GM18502 (cell line): ENCODE data around the gene PTPRJ.

ENCODE experiments used
- ATAC-seq: cut with Tn5 transposase; IDR thresholded peaks from one replicate; pipeline ENCODE4 v1.9.1; 2021; ENCODE audit warnings: mild to moderate bottlenecking; ENCODE audit not compliant: unreplicated experiment, poor library complexity

Gene PTPRJ

GRCh38 chr11:48083421-48083820 is 103.1 kb downstream of the PTPRJ start:
- no peak for ATAC-seq

DNA sequence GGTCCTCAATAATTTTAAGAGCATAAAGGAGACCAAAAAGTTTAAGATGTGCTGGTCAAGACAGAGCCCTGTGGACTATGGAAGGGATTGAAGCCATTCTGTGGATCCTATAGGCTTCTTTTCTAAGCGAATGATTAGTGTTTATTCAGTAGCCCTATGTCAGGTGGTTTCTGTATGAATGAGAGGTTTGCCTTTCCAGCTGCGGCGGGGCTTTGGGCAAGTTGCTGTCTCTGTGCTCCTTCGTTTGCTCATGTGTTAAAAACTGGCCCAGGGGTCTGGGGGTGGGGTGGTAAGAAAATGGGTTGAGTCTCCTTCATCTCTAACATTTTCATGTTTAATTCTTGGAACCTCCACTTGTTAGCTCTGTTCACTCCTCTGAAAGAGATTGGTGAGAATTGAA is 105.3 kb downstream of the PTPRJ start:
- no peak for ATAC-seq

GRCh38 chr11:48087422-48087821 is 107.1 kb downstream of the PTPRJ start:
- ATAC-seq, result no peak

- no peak for ATAC-seq
These were observed 107.8 kb downstream of the PTPRJ start for GRCh38 chr11:48087974-48088681.

GRCh38 chr11:48088682-48089050 is 108.3 kb downstream of the PTPRJ start:
- ATAC-seq, result no peak

DNA sequence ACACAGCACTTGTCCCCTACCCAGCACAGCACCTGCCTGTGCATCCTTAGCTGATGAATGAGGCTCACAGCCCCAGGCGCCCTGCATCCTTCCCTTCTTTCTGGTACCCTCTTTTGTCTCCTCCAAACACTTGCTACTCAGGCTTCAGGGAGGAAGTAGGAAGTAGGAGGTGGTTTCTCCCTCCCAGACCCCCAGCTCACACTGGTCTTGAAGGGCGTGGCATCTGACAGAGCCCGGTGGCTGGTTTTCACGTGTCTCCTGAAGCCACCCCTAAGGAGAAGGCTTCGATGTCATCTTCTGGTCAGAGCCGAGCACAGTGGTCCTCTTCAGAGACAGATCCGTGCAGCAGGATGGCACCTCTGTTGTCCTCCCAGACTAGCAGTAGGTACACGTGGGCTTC is 109.8 kb downstream of the PTPRJ start:
- no peak for ATAC-seq

DNA sequence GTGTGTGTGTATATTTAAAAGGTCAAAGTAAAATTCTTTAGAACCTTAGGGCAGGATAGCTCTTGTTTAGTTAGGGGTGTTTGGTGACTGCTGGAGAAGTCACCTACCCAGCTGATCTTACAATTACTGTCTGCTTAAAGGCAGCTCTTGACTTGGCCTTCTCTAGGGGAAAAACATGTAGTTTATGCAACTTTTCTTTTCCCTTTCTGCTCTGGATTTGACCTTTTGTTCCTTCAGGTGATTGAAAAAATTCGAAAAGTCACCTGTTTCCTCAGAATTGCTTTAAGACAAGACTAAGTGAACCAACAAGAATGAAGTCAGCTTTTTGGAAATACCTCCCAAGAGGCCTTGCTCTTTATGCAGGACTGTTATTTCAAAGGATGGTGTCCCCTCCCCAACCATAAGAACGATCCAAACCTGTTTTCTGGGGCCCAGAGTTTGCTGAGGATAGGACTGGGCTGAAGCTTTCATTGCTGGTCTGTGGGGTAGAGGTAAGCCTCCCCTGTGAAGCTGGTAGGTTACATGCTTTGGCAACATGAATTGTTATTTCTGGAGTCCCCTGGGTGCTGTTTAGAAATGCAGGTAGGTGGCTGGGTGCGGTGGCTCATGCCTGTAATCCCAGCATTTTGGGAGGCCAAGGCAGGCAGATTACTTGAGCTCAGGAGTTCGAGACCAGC is 111.2 kb downstream of the PTPRJ start:
- no peak for ATAC-seq

DNA sequence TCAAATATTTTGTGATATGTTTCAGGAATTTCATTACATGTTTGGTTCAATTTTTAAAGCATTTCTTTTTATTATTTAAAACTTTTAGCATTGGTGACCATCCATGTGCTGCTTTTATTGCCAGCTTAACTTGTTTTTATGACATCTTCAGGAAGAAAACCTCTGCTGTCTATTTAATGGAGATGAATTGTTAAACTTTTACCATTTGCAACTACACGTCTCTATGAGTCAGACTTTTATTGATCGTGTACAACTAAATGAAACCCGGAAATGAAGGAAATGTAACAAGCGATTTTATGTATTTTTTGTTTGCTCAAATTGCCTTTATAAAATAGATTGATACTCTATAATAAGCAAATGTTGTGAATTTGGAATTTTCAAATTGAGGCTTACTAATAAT is 113.0 kb downstream of the PTPRJ start:
- no peak for ATAC-seq

- ATAC-seq, result no peak
These were observed 113.7 kb downstream of the PTPRJ start for GRCh38 chr11:48093795-48094642.

DNA sequence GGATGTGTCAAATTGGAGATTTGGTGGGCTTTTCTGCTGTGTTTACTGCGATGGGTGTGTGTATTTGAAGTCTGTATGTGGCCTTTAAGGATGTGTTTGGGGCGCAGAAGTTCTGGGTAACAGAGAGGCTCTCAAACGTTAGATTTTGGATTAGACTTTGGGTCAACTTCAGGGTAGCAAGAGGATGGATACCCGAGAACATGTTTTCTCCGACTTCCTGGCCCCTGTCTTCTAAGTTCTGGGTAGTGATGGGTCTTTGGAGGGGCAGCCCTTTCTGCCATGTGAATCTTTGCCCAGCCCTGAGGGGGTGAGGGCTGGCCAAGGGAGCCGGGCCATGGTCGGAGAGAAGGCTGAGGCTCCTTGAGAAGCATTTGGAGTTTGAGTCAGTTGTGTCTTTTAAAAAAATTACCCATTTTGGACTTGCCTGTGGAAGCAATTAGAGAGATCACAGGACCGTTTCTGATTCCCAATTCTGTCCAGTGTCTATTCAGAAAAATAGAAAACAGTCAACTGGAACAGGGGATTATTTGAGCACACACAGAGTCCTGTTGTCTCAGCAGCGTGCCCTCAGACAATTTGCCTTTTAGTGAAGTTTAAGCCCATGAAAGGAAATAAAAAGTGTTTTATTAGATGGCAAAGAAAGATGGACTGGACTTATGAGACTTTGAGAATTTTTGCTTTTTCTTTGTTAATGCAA is 114.4 kb downstream of the PTPRJ start:
- ATAC-seq, result no peak

- no peak for ATAC-seq
These were observed 115.6 kb downstream of the PTPRJ start for GRCh38 chr11:48095779-48096470.

- ATAC-seq, result no peak
These were observed 116.5 kb downstream of the PTPRJ start for GRCh38 chr11:48096588-48097525.

- no peak for ATAC-seq
These were observed 117.7 kb downstream of the PTPRJ start for GRCh38 chr11:48098024-48098423.

- ATAC-seq, result no peak
These were observed 119.6 kb downstream of the PTPRJ start for GRCh38 chr11:48099916-48100446.

- no peak for ATAC-seq
These were observed 120.8 kb downstream of the PTPRJ start for GRCh38 chr11:48101044-48101733.

DNA sequence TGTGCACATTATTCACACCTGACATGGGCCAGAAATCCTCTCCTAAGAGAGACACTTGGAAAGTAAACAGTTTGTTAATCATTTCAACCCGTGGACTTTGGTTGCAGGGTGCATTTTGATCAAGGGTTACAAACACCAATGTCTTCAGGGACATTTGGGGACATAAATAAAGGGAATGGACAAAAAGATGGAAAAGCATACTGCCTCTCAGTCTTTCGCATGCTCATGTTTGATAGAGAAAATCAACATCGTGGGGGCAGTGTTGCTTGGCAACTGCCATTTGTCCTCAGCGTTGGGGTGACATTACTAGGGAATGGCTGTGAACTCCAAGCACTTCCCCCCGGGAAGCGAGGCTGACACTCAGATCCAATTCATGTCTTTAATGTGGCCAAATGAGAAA is 121.6 kb downstream of the PTPRJ start:
- ATAC-seq, result no peak

GRCh38 chr11:48103621-48104567 is 123.5 kb downstream of the PTPRJ start:
- no peak for ATAC-seq
